WTC11 (cell line): ENCODE results near the gene RFTN1. TPM values are rescaled to one million over a fixed set of nuclear protein-coding genes. Genes with fewer than 3 reads are reported as not detected.

Experiments used
- ATAC-seq: fragments of 200-7000 bp; cut with Tn5 transposase; 2 replicates; pipeline ENCODE4 v1.10.0; 2021; ENCODE audit warnings: mild to moderate bottlenecking, moderate library complexity
- CTCF ChIA-PET: fragments of 300-600 bp; sonication (Branson Sonifier 250); formaldehyde crosslinking; loops from one replicate; lab custom pipeline; 2021; ENCODE audit warnings: antibody characterized with exemption; lab: Charles Lee
- POLR2A ChIA-PET: fragments of 350-600 bp; sonication (Branson Sonifier 250); formaldehyde crosslinking; loops from one replicate; lab custom pipeline; 2021; ENCODE audit warnings: antibody characterized with exemption; lab: Charles Lee
- DNase-seq: peaks from one replicate; pipeline ENCODE4 v3.0.0; 2021; ENCODE audit warnings: low spot score
- H3K27ac Mint-ChIP-seq: 2 replicates; pipeline ENCODE4 v1.8.0; 2021; ENCODE audit warnings: mixed read lengths
- H3K27me3 Mint-ChIP-seq: 2 replicates; pipeline ENCODE4 v1.8.0; 2021; ENCODE audit warnings: low read depth, mild to moderate bottlenecking, moderate library complexity, mixed read lengths
- H3K36me3 Mint-ChIP-seq: 2 replicates; pipeline ENCODE4 v1.8.0; 2021; ENCODE audit warnings: mixed read lengths
- H3K4me1 Mint-ChIP-seq: 2 replicates; pipeline ENCODE4 v1.8.0; 2022; ENCODE audit warnings: mixed read lengths
- H3K4me3 Mint-ChIP-seq: 2 replicates; pipeline ENCODE4 v1.8.0; 2021; ENCODE audit warnings: mild to moderate bottlenecking, moderate library complexity, mixed read lengths
- H3K9me3 Mint-ChIP-seq: 2 replicates; pipeline ENCODE4 v1.8.0; 2021; ENCODE audit warnings: mixed read lengths
- ETV6 ChIP-seq: sonication (generic); formaldehyde crosslinking; IDR thresholded peaks from 2 replicates; pipeline ENCODE4 v1.8.1; 2022; ENCODE audit warnings: mild to moderate bottlenecking, missing genetic modification reagents
- GABPB1 ChIP-seq: sonication (generic); formaldehyde crosslinking; IDR thresholded peaks from 2 replicates; pipeline ENCODE4 v1.8.1; 2023; ENCODE audit warnings: mild to moderate bottlenecking, missing genetic modification reagents
- JAZF1 ChIP-seq: fragments of 250-450 bp; sonication (Bioruptor Pico); IDR thresholded peaks from 2 replicates; pipeline ENCODE4 v1.9.0; 2021; ENCODE audit warnings: moderate library complexity, mild to moderate bottlenecking, inconsistent platforms
- OVOL2 ChIP-seq: fragments of 250-450 bp; sonication (Bioruptor Pico); IDR thresholded peaks from 2 replicates; pipeline ENCODE4 v1.9.0; 2021; ENCODE audit warnings: mild to moderate bottlenecking, borderline replicate concordance
- RORB ChIP-seq: fragments of 250-450 bp; sonication (Bioruptor Pico); IDR thresholded peaks from 2 replicates; pipeline ENCODE4 v1.9.0; 2021; ENCODE audit warnings: mild to moderate bottlenecking
- SMAD3 ChIP-seq: sonication (generic); formaldehyde crosslinking; IDR thresholded peaks from 2 replicates; pipeline ENCODE4 v1.8.0; 2022; ENCODE audit warnings: missing genetic modification reagents, mild to moderate bottlenecking, borderline replicate concordance
- SMAD4 ChIP-seq: sonication (generic); formaldehyde crosslinking; IDR thresholded peaks from 2 replicates; pipeline ENCODE4 v1.8.0; 2022; ENCODE audit warnings: mild to moderate bottlenecking, missing genetic modification reagents
- TEAD1 ChIP-seq: sonication (generic); formaldehyde crosslinking; IDR thresholded peaks from 2 replicates; pipeline ENCODE4 v1.8.0; 2022; ENCODE audit warnings: mild to moderate bottlenecking, missing genetic modification reagents
- ZBTB21 ChIP-seq: sonication (generic); formaldehyde crosslinking; IDR thresholded peaks from 2 replicates; pipeline ENCODE4 v1.8.1; 2023; ENCODE audit warnings: mild to moderate bottlenecking, missing genetic modification reagents, borderline replicate concordance
- ZNF138 ChIP-seq: sonication (generic); formaldehyde crosslinking; conservative IDR thresholded peaks from 2 replicates; pipeline ENCODE4 v1.8.1; 2022; ENCODE audit warnings: mild to moderate bottlenecking, moderate library complexity, missing genetic modification reagents
- ZNF219 ChIP-seq: sonication (generic); formaldehyde crosslinking; IDR thresholded peaks from 2 replicates; pipeline ENCODE4 v1.8.0; 2023; ENCODE audit warnings: missing genetic modification reagents, mild to moderate bottlenecking, borderline replicate concordance
- ZNF232 ChIP-seq: sonication (generic); formaldehyde crosslinking; IDR thresholded peaks from 2 replicates; pipeline ENCODE4 v1.8.0; 2022; ENCODE audit warnings: mild to moderate bottlenecking, missing genetic modification reagents
- ZNF317 ChIP-seq: sonication (generic); formaldehyde crosslinking; IDR thresholded peaks from 2 replicates; pipeline ENCODE4 v1.8.1; 2023; ENCODE audit warnings: low read depth, mild to moderate bottlenecking, moderate library complexity, missing genetic modification reagents, borderline replicate concordance
- total RNA-seq: library from RNA; stranded (reverse); gene quantifications from 3 replicates; pipeline ENCODE4 v1.2.3, GENCODE V29; 2021
- TF ChIP-seq, protein P1 (sequence below): fragments of 250-450 bp; sonication (Bioruptor Pico); IDR thresholded peaks from 2 replicates; pipeline ENCODE4 v1.9.0; 2021; ENCODE audit warnings: mild to moderate bottlenecking, borderline replicate concordance
- TF ChIP-seq, protein P2 (sequence below): sonication (generic); formaldehyde crosslinking; IDR thresholded peaks from 2 replicates; pipeline ENCODE4 v1.8.1; 2022; ENCODE audit warnings: mild to moderate bottlenecking, moderate library complexity, missing genetic modification reagents
- TF ChIP-seq, protein P3 (sequence below): fragments of 250-450 bp; sonication (Bioruptor Pico); IDR thresholded peaks from 2 replicates; pipeline ENCODE4 v1.9.0; 2021; ENCODE audit warnings: mild to moderate bottlenecking
- TF ChIP-seq, protein P4 (sequence below): sonication (generic); formaldehyde crosslinking; IDR thresholded peaks from 2 replicates; pipeline ENCODE4 v1.8.0; 2023; ENCODE audit warnings: missing genetic modification reagents, mild to moderate bottlenecking, borderline replicate concordance
- TF ChIP-seq, protein P5 (sequence below): sonication (generic); formaldehyde crosslinking; IDR thresholded peaks from 2 replicates; pipeline ENCODE4 v1.8.1; 2023; ENCODE audit warnings: mild to moderate bottlenecking, missing genetic modification reagents

Gene RFTN1
- total RNA-seq, 1 experiment from 2014 or later, result 3.8 TPM

DNA sequence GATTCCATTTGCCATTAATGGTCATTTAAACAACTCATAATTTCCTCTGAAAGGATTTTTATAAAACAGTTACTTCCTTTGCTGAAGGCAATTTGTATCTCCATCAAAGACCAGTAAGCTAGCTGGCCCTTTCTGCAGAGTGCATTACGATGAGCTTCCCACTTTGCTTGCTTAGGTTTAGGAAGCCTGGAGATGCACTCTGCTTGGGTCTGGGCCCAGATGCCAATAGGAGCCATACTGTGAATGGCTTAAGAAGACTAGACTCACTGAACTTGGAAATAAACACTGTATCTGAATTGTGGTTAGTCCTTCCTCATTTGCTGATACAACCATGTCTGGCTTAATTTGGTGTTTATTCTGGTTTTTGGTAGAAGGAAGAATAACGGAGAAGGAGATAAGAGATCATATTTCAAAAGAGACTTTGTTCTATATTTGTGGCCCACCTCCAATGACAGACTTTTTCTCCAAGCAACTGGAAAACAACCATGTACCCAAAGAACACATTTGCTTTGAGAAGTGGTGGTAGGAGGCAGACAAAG lies 210.4 kb downstream of the RFTN1 start (continued):
- TF ChIP-seq, protein P1, sequence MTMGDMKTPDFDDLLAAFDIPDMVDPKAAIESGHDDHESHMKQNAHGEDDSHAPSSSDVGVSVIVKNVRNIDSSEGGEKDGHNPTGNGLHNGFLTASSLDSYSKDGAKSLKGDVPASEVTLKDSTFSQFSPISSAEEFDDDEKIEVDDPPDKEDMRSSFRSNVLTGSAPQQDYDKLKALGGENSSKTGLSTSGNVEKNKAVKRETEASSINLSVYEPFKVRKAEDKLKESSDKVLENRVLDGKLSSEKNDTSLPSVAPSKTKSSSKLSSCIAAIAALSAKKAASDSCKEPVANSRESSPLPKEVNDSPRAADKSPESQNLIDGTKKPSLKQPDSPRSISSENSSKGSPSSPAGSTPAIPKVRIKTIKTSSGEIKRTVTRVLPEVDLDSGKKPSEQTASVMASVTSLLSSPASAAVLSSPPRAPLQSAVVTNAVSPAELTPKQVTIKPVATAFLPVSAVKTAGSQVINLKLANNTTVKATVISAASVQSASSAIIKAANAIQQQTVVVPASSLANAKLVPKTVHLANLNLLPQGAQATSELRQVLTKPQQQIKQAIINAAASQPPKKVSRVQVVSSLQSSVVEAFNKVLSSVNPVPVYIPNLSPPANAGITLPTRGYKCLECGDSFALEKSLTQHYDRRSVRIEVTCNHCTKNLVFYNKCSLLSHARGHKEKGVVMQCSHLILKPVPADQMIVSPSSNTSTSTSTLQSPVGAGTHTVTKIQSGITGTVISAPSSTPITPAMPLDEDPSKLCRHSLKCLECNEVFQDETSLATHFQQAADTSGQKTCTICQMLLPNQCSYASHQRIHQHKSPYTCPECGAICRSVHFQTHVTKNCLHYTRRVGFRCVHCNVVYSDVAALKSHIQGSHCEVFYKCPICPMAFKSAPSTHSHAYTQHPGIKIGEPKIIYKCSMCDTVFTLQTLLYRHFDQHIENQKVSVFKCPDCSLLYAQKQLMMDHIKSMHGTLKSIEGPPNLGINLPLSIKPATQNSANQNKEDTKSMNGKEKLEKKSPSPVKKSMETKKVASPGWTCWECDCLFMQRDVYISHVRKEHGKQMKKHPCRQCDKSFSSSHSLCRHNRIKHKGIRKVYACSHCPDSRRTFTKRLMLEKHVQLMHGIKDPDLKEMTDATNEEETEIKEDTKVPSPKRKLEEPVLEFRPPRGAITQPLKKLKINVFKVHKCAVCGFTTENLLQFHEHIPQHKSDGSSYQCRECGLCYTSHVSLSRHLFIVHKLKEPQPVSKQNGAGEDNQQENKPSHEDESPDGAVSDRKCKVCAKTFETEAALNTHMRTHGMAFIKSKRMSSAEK (CRISPR knock-in tag), result no peak
- TF ChIP-seq RORB, result no peak
- TF ChIP-seq ZNF232 (CRISPR knock-in tag), result no peak
- no peak for TF ChIP-seq ZNF138 (CRISPR knock-in tag)
- no peak for TF ChIP-seq ETV6
- no peak for TF ChIP-seq OVOL2 (CRISPR knock-in tag)
- no peak for TF ChIP-seq GABPB1
- TF ChIP-seq JAZF1 (CRISPR knock-in tag), result no peak
- no peak for TF ChIP-seq ZNF219
- TF ChIP-seq TEAD1, result no peak
- TF ChIP-seq, protein P2, sequence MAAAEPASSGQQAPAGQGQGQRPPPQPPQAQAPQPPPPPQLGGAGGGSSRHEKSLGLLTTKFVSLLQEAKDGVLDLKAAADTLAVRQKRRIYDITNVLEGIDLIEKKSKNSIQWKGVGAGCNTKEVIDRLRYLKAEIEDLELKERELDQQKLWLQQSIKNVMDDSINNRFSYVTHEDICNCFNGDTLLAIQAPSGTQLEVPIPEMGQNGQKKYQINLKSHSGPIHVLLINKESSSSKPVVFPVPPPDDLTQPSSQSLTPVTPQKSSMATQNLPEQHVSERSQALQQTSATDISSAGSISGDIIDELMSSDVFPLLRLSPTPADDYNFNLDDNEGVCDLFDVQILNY (CRISPR knock-in tag), result no peak
- no peak for TF ChIP-seq SMAD3 (CRISPR knock-in tag)
- no peak for TF ChIP-seq ZBTB21 (CRISPR knock-in tag)

DNA sequence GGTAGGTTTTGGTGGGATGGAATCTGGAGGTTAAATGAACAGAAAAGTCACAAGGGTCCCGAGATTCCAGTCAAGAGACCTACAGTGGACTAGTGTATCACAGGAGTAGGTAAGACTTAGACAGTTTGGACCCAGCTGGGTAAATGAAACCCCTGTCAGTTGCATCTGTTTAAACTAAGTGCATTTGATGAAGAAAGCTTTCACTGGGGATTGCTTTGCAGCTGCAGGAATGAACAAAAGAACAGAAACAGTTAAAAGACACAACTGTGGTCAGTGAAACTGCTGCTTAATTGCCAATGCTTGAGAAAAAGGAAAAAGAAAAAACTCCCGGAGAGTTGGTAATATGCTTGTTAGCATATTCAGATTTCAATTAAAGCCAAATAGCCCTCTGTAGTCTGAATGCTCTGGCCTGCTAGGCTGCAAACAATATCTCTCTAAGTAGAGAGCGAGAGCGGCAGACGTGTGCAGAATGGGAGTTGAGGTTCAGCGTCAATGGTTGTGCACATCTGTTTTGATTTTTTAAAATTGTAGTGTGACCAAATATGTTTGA lies 211.3 kb downstream of the RFTN1 start:
- H3K36me3 Mint-ChIP-seq, result peaks cover 48% of the 10 kb centered on the region
- TF ChIP-seq RORB (no peak), SMAD4 (CRISPR knock-in tag) (no peak), ZNF317 (CRISPR knock-in tag) (no peak)
- TF ChIP-seq, protein P3, sequence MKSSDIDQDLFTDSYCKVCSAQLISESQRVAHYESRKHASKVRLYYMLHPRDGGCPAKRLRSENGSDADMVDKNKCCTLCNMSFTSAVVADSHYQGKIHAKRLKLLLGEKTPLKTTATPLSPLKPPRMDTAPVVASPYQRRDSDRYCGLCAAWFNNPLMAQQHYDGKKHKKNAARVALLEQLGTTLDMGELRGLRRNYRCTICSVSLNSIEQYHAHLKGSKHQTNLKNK, result peak; percentile 52; the same call in 1 of the 2 replicates
- TF ChIP-seq, protein P4, sequence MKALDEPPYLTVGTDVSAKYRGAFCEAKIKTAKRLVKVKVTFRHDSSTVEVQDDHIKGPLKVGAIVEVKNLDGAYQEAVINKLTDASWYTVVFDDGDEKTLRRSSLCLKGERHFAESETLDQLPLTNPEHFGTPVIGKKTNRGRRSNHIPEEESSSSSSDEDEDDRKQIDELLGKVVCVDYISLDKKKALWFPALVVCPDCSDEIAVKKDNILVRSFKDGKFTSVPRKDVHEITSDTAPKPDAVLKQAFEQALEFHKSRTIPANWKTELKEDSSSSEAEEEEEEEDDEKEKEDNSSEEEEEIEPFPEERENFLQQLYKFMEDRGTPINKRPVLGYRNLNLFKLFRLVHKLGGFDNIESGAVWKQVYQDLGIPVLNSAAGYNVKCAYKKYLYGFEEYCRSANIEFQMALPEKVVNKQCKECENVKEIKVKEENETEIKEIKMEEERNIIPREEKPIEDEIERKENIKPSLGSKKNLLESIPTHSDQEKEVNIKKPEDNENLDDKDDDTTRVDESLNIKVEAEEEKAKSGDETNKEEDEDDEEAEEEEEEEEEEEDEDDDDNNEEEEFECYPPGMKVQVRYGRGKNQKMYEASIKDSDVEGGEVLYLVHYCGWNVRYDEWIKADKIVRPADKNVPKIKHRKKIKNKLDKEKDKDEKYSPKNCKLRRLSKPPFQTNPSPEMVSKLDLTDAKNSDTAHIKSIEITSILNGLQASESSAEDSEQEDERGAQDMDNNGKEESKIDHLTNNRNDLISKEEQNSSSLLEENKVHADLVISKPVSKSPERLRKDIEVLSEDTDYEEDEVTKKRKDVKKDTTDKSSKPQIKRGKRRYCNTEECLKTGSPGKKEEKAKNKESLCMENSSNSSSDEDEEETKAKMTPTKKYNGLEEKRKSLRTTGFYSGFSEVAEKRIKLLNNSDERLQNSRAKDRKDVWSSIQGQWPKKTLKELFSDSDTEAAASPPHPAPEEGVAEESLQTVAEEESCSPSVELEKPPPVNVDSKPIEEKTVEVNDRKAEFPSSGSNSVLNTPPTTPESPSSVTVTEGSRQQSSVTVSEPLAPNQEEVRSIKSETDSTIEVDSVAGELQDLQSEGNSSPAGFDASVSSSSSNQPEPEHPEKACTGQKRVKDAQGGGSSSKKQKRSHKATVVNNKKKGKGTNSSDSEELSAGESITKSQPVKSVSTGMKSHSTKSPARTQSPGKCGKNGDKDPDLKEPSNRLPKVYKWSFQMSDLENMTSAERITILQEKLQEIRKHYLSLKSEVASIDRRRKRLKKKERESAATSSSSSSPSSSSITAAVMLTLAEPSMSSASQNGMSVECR (CRISPR knock-in tag), result no peak
- TF ChIP-seq, protein P5, sequence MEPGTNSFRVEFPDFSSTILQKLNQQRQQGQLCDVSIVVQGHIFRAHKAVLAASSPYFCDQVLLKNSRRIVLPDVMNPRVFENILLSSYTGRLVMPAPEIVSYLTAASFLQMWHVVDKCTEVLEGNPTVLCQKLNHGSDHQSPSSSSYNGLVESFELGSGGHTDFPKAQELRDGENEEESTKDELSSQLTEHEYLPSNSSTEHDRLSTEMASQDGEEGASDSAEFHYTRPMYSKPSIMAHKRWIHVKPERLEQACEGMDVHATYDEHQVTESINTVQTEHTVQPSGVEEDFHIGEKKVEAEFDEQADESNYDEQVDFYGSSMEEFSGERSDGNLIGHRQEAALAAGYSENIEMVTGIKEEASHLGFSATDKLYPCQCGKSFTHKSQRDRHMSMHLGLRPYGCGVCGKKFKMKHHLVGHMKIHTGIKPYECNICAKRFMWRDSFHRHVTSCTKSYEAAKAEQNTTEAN (CRISPR knock-in tag), result no peak
- TF ChIP-seq, all 79 proteins: peak for 1
- peak overlapping the region; percentile 99 for H3K27ac Mint-ChIP-seq
- POLR2A ChIA-PET, result no interaction called here
- H3K9me3 Mint-ChIP-seq, result peaks cover 5% of the 10 kb centered on the region
- H3K27me3 Mint-ChIP-seq, result no peaks in the 10 kb centered on the region
- peak overlapping the region; percentile 44 for H3K4me3 Mint-ChIP-seq
- peak; percentile 74 for ATAC-seq
- no peak for DNase-seq
- peaks cover 60% of the 10 kb centered on the region for H3K4me1 Mint-ChIP-seq
- CTCF ChIA-PET, result interaction anchor here (1.1 to 1.7 kb wide), 2 partner anchors 12 to 214 kb away, joined by 3 to 7 read pairs; no protein-coding TSS in a partner anchor
